A549 (cell line): ENCODE measurements around the gene ALB. TPM values are rescaled to one million over a fixed set of nuclear protein-coding genes. Genes with fewer than 3 reads are reported as not detected.

Source experiments
- ATAC-seq, 2 experiments: fragments of 200-7000 bp in 1 of 2; fragments of >200 bp in 1 of 2; cut with Nextera tagmentation in 1 of 2; cut with Tn5 transposase in 1 of 2; 3 replicates each; pipeline versions ENCODE4 v1.8.0 to v1.9.1; 2018 to 2020; ENCODE audit warnings: mild to moderate bottlenecking in 1 of 2, moderate library complexity in 1 of 2
- CTCF ChIA-PET: fragments of 300-600 bp; sonication (Branson Sonifier 250); formaldehyde crosslinking; extraction: SDS; loops from one replicate; lab custom pipeline; 2021; ENCODE audit warnings: antibody characterized with exemption, inconsistent platforms; lab: Yijun Ruan, JAX
- POLR2A ChIA-PET: fragments of 350-600 bp; formaldehyde crosslinking; extraction: SDS; loops from one replicate; lab custom pipeline; 2021; ENCODE audit warnings: antibody characterized with exemption, inconsistent platforms; lab: Yijun Ruan, JAX
- DNase-seq, 2 experiments: peaks; one replicate each; pipeline versions ENCODE4 v3.0.0 to v3.0.0-alpha.2; 2011 to 2016; ENCODE audit warnings: low read depth in 1 of 2, low spot score in 1 of 2
- FAIRE-seq: peaks from 2 replicates; lab custom pipeline; 2011; peaks lifted over from hg19 to GRCh38; lab: Jason Lieb, UNC
- H3K27ac ChIP-seq, 2 experiments: fragments of >200 bp; sonication (Bioruptor Twin); formaldehyde crosslinking; 3 replicates each; pipeline ENCODE4 v1.5.1; 2016 to 2017
- H3K4me1 ChIP-seq: fragments of >200 bp; sonication (Bioruptor Twin); formaldehyde crosslinking; 3 replicates; pipeline ENCODE4 v1.6.1; 2016
- H3K4me2 ChIP-seq: fragments of >200 bp; sonication (Bioruptor Twin); formaldehyde crosslinking; 3 replicates; pipeline ENCODE4 v1.6.1; 2016
- H3K4me3 ChIP-seq: fragments of >200 bp; sonication (Bioruptor Twin); formaldehyde crosslinking; 3 replicates; pipeline ENCODE4 v1.5.1; 2016
- H3K9me3 ChIP-seq: fragments of >200 bp; sonication (Bioruptor Twin); formaldehyde crosslinking; 3 replicates; pipeline ENCODE4 v1.6.1; 2016
- CBX2 ChIP-seq: fragments of 200-600 bp; sonication (generic); IDR thresholded peaks from 2 replicates; pipeline ENCODE4 v1.6.1; 2016; ENCODE audit warnings: low read depth, mild to moderate bottlenecking, borderline replicate concordance
- CEBPB ChIP-seq, 2 experiments: fragments of >200 bp in 1 of 2; sonication (Bioruptor Twin) in 1 of 2; formaldehyde crosslinking in 1 of 2; IDR thresholded peaks; 2 replicates each; pipeline ENCODE4 v1.6.1; 2012 to 2016
- CTCF ChIP-seq: fragments of >200 bp; sonication (Bioruptor Twin); formaldehyde crosslinking; IDR thresholded peaks from 3 replicates; pipeline ENCODE4 v1.5.1; 2016
- HDAC2 ChIP-seq: fragments of 200-600 bp; sonication (generic); IDR thresholded peaks from 2 replicates; pipeline ENCODE4 v1.6.1; 2016
- HES2 ChIP-seq: fragments of >200 bp; sonication (Bioruptor Twin); formaldehyde crosslinking; IDR thresholded peaks from 2 replicates; pipeline ENCODE4 v1.6.1; 2016
- HEYL ChIP-seq: fragments of 250-450 bp; sonication (Bioruptor Pico); IDR thresholded peaks from 2 replicates; pipeline ENCODE4 v1.8.0; 2021; ENCODE audit warnings: mild to moderate bottlenecking, moderate library complexity
- HOXA7 ChIP-seq: fragments of 250-450 bp; sonication (Bioruptor Pico); IDR thresholded peaks from 2 replicates; pipeline ENCODE4 v1.5.0; 2020; ENCODE audit warnings: mild to moderate bottlenecking, moderate library complexity
- HOXB13 ChIP-seq: fragments of 250-450 bp; sonication (Bioruptor Pico); IDR thresholded peaks from 2 replicates; pipeline ENCODE4 v1.5.0; 2020; ENCODE audit warnings: low read depth, mild to moderate bottlenecking, moderate library complexity
- KDM5A ChIP-seq: fragments of 200-600 bp; sonication (generic); IDR thresholded peaks from 2 replicates; pipeline ENCODE4 v1.6.1; 2016; ENCODE audit warnings: antibody characterized with exemption, mild to moderate bottlenecking
- MAFK ChIP-seq: fragments of 450-650 bp; IDR thresholded peaks from 2 replicates; pipeline ENCODE4 v1.6.1; 2014; ENCODE audit not compliant: partially characterized antibody
- NFE2L2 ChIP-seq: fragments of 150-350 bp; conservative IDR thresholded peaks from 2 replicates; pipeline ENCODE4 v1.6.1; 2014; ENCODE audit warnings: low read length
- NR3C1 ChIP-seq: fragments of >200 bp; sonication (Bioruptor Twin); formaldehyde crosslinking; IDR thresholded peaks from 3 replicates; pipeline ENCODE4 v1.6.1; 2017
- PBX3 ChIP-seq: IDR thresholded peaks from 2 replicates; pipeline ENCODE4 v1.6.1; 2012
- PHF8 ChIP-seq: fragments of 200-600 bp; sonication (generic); IDR thresholded peaks from 2 replicates; pipeline ENCODE4 v1.6.1; 2016; ENCODE audit warnings: low read depth, mild to moderate bottlenecking, antibody characterized with exemption, moderate library complexity, borderline replicate concordance
- RCOR1 ChIP-seq: fragments of 150-350 bp; IDR thresholded peaks from 2 replicates; pipeline ENCODE4 v1.6.1; 2014; ENCODE audit warnings: antibody characterized with exemption, low read length, low read depth
- RNF2 ChIP-seq: fragments of 200-600 bp; sonication (generic); IDR thresholded peaks from 2 replicates; pipeline ENCODE4 v1.6.1; 2016; ENCODE audit warnings: low read depth, mild to moderate bottlenecking, antibody characterized with exemption, moderate library complexity, borderline replicate concordance
- SREBF2 ChIP-seq: fragments of 450-650 bp; IDR thresholded peaks from 2 replicates; pipeline ENCODE4 v1.6.1; 2014; ENCODE audit warnings: mild to moderate bottlenecking, moderate library complexity
- TFCP2L1 ChIP-seq: fragments of 250-450 bp; sonication (Bioruptor Pico); IDR thresholded peaks from 2 replicates; pipeline ENCODE4 v1.5.0; 2021; ENCODE audit warnings: mild to moderate bottlenecking
- ZC3H11A ChIP-seq: fragments of 450-650 bp; IDR thresholded peaks from 2 replicates; pipeline ENCODE4 v1.6.1; 2014; ENCODE audit warnings: antibody characterized with exemption, mild to moderate bottlenecking
- WGBS: methylation state at CpG from one replicate; pipeline ENCODE4 v1.1.6; 2017; ENCODE audit errors: missing lambda C conversion rate; 5-methylcytosine and 5-hydroxymethylcytosine counted together
- polyA plus RNA-seq, 4 experiments: library from polyadenylated mRNA; depleted of rRNA in 3 of 4; stranded (reverse); fragments of >200 nt; fragmentation: RNase III in 1 of 4; extraction: RNeasy Plus Mini Kit Qiagen cat#74134 plus additional on column Dnase treatment in 1 of 4; gene quantifications; 2 replicates in 3 of 4; 3 replicates in 1 of 4; pipeline ENCODE4 v1.2.3, GENCODE V29; 2011 to 2017

The ALB gene
- polyA plus RNA-seq, 2 of the 4 experiments (the other 2 are of a cell fraction) = 0.10 to 0.25 TPM

GRCh38 chr4:73392936-73393335 lies 11.2 kb upstream of the ALB start (continued):
- TF ChIP-seq RCOR1 (no peak), SREBF2 (no peak), RNF2 (no peak)

GRCh38 chr4:73396304-73396703 lies 7.8 kb upstream of the ALB start:
- no peak for DNase-seq
- Histone ChIP-seq H3K9me3 (no peaks in the 10 kb centered on the region), H3K4me3 (no peak overlapping the region), H3K27ac (no peak overlapping the region), H3K4me2 (no peak overlapping the region), H3K4me1 (no peaks in the 10 kb centered on the region)
- WGBS = 75% methylated on average over 1 of the region's 1 CpG
- ChIA-PET POLR2A (no interaction called here), CTCF (no interaction called here)
- FAIRE-seq = no peak
- no peak for TF ChIP-seq MAFK
- no peak for TF ChIP-seq HDAC2
- no peak for ATAC-seq

- DNase-seq (no peak), ATAC-seq (no peak), FAIRE-seq (no peak)
- ChIA-PET POLR2A (no interaction called here), CTCF (interaction anchor here (1.7 kb wide), 1 partner anchor 49 kb away, joined by 4 read pairs; no protein-coding TSS in a partner anchor)
- Histone ChIP-seq H3K27ac (no peak overlapping the region), H3K4me1 (no peaks in the 10 kb centered on the region), H3K9me3 (no peaks in the 10 kb centered on the region), H3K4me3 (no peak overlapping the region), H3K4me2 (no peak overlapping the region)
- WGBS = 72% methylated on average over 5 of the region's 5 CpGs
- TF ChIP-seq CTCF (no peak), TFCP2L1 (no peak)
Observed at GRCh38 chr4:73396993-73397972, 6.8 kb upstream of the ALB start.

- no peak overlapping the region for H3K4me3 ChIP-seq
Observed at GRCh38 chr4:73401412-73401811, 2.7 kb upstream of the ALB start.

More at GRCh38 chr4:73401412-73401811, 2.7 kb upstream of the ALB start:
- TF ChIP-seq RCOR1 (no peak), ZC3H11A (no peak), HDAC2 (no peak), HEYL (CRISPR knock-in tag) (no peak), PHF8 (no peak), HOXA7 (CRISPR knock-in tag) (no peak), NR3C1 (no peak), PBX3 (no peak), CBX2 (no peak), NFE2L2 (no peak), KDM5A (no peak), HES2 (no peak), CEBPB (IDR thresholded peaks at IDR 0.05) (no peak), HOXB13 (CRISPR knock-in tag) (no peak)
- H3K4me1 ChIP-seq = no peaks in the 10 kb centered on the region
- no peak for ATAC-seq
- no peak overlapping the region for H3K4me2 ChIP-seq
- no peak for DNase-seq
- no peaks in the 10 kb centered on the region for H3K9me3 ChIP-seq
- FAIRE-seq = no peak
- H3K27ac ChIP-seq = no peak overlapping the region
- POLR2A ChIA-PET = no interaction called here
- WGBS = 7% methylated on average over 2 of the region's 2 CpGs
- CTCF ChIA-PET = no interaction called here
